Left cardiac atrium (tissue), 4 donors: ENCODE results near the gene ZNF423. TPM values are rescaled to one million over a fixed set of nuclear protein-coding genes. Genes with fewer than 3 reads are reported as not detected.

ENCODE experiments used
- ATAC-seq, 2 donors: fragments of 200-7000 bp; cut with Tn5 transposase; one replicate each; pipeline ENCODE4 v1.9.1; 2020; ENCODE audit warnings: mild to moderate bottlenecking in 2 of 2, moderate library complexity in 2 of 2
- DNase-seq: peaks from one replicate; pipeline ENCODE4 v3.0.0-alpha.2; 2020
- intact Hi-C, 2 donors: fragments of 100-400 bp; cut with DNase I; formaldehyde crosslinking; loops; one replicate each; pipeline versions ENCODE4 v1.14.1 to v1.15.1; 2022 to 2023
- total RNA-seq, 2 donors: library from RNA; stranded (reverse); fragmentation: NEBNext Ultra II Directional; extraction: Animal tissue kit (Norgen Biotek cat#: 25700); gene quantifications; one replicate each; pipeline ENCODE4 v1.2.1, GENCODE V29; 2021
- donor health status: DM: no; HTN: yes; CAD: no.
- donor health status: DM: no; HTN: yes; CAD: no; lungs with severe emphysema.
- donor health status: DM: yes; HTN: yes; CAD: no.
- donor health status: Dilated cardiomyopathy.

The ZNF423 gene
- total RNA-seq, 2 donors from 2014 or later, result 11.1 to 13.8 TPM

- ATAC-seq, result no peak
- DNase-seq, result no peak
- intact Hi-C loops, result no loop called here
Observed at GRCh38 chr16:49453983-49454382, 401.9 kb downstream of the ZNF423 start.

DNA sequence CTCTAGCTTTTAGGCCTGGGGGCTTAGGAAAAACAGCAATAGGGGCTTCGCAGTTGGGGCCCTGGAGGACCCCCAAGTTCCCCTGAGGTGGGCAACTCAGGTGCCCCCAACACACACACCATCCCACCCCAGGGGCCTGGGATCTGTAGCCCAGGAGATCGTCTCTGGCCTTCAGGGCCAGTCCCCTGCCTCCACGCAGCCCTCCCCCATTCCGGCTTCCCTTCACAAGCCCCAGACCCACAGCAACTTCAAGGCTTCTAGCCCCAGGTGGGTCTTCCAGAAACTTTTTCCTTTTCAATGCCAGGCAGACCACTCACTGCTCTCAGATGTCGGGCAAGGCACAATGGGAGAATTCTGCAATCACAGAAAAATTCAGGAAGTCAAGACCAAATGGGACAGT lies 402.9 kb downstream of the ZNF423 start:
- intact Hi-C loops, result no loop called here
- DNase-seq (no peak), ATAC-seq (no peak)

- no peak for ATAC-seq
- no peak for DNase-seq
- intact Hi-C loops, result no loop called here
Observed at GRCh38 chr16:49452578-49452977, 403.3 kb downstream of the ZNF423 start.

GRCh38 chr16:49452108-49452507 lies 403.8 kb downstream of the ZNF423 start:
- intact Hi-C loops, result no loop called here
- DNase-seq, result no peak
- ATAC-seq, result no peak

DNA sequence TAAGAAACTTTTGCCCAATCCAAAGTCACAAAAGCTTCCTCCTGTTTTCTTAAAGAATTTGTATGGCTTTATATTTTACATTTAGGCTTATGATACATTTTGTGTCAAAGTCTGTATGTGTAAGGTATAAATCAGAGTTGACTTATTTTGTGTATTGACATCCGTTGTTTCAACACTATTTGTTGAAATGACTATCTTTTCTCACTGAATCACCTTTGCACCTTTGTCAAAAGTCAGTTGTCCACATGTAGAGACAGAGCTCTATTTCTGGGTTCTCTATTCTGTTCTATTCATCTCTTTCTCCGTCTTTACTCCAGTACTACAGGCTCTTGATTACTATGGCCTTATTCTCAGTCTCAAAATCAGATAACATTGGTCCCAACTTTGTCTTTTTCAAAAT lies 409.1 kb downstream of the ZNF423 start:
- ATAC-seq, result no peak
- no peak for DNase-seq
- intact Hi-C loops, result no loop called here

DNA sequence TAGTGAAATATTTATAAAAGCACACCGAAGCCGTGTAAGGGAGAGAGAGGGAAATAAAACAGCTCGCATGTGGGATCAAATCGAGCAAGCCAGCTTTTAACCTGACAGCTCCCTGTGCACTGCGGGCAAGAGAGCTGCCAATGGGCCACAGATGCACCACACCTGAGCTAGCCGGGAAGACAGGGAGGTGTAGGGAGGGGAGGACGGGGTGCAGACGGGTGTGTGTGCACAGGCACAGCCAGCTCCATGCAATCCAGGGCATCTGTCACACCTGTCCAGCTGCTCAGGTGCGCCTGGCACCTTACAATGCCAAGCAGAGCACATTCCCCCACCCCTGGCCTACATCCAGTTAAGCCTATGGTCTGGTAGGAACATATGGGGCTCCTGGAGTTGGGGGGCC lies 412.3 kb downstream of the ZNF423 start:
- intact Hi-C loops, result no loop called here
- ATAC-seq (no peak), DNase-seq (no peak)

DNA sequence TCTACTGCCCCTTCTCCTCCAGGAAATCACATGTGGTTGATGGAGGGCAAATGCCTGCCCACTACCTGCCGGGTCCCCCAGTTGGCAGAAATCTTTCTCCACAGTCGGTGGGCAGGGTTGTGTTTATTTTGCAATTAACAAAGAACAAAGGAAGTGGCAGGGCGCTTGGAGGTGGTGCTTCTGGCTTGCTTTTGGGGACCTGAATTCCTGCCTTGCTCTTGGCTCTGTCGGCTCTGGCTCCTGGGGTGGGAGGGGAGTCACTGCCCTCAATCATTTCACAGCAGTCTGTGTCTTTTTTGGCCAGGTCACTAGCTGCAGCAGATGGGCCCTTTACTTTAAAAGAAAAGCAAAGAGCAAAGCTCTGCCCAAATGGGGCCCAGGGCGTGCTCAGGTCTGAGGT lies 413.1 kb downstream of the ZNF423 start:
- no peak for DNase-seq
- ATAC-seq, result no peak
- intact Hi-C loops, result no loop called here

GRCh38 chr16:49441366-49441780 lies 414.5 kb downstream of the ZNF423 start:
- ATAC-seq (peak; percentile 78 to 82), DNase-seq (peak; percentile 43)
- intact Hi-C loops, result no loop called here

- ATAC-seq (no peak), DNase-seq (no peak)
- intact Hi-C loops, result no loop called here
Observed at GRCh38 chr16:49440156-49441065, 415.5 kb downstream of the ZNF423 start.

- no peak for DNase-seq
- no peak for ATAC-seq
- intact Hi-C loops, result no loop called here
Observed at GRCh38 chr16:49439676-49440075, 416.2 kb downstream of the ZNF423 start.

- intact Hi-C loops, result no loop called here
- DNase-seq, result no peak
- ATAC-seq, result no peak
Observed at GRCh38 chr16:49439050-49439449, 416.9 kb downstream of the ZNF423 start.

Other genes starting within 250 kb of the ZNF423 start
- 10 to 100 TPM; 16.2 to 17.1 TPM for gene CNEP1R1, start 169.1 kb upstream of the ZNF423 start, total RNA-seq
- 10 to 100 TPM; 11.5 to 13.1 TPM for gene HEATR3, start 209.9 kb upstream of the ZNF423 start, total RNA-seq